T-cell (primary cell): ENCODE results near the gene METTL23. TPM values are rescaled to one million over a fixed set of nuclear protein-coding genes. Genes with fewer than 3 reads are reported as not detected.

ENCODE experiments used
- ATAC-seq, 4 experiments: fragments of 200-7000 bp in 3 of 4; fragments of 150-1000 bp in 1 of 4; cut with Tn5 transposase; replicated peaks in 1 of 4; 1 replicate in 3 of 4; 2 replicates in 1 of 4; pipeline ENCODE4 v1.10.0; 2021; ENCODE audit warnings: moderate library complexity in 3 of 4, mild to moderate bottlenecking in 2 of 4, moderate number of reproducible peaks in 1 of 4
- CTCF ChIA-PET, 2 donors: fragments of 300-600 bp; sonication (Branson Sonifier 250); formaldehyde crosslinking; loops; one replicate each; lab custom pipeline; 2022; ENCODE audit warnings: antibody characterized with exemption in 2 of 2; lab: Charles Lee
- POLR2A ChIA-PET, 2 donors: fragments of 300-600 bp; sonication (Branson Sonifier 250); formaldehyde crosslinking; loops; one replicate each; lab custom pipeline; 2022; ENCODE audit warnings: antibody characterized with exemption in 2 of 2; lab: Charles Lee
- DNase-seq, 35 experiments: peaks; one replicate each; pipeline versions ENCODE4 v3.0.0 to v3.0.0-alpha.2; 2013 to 2023
- H3K27ac ChIP-seq: one replicate; pipeline ENCODE4 v1.5.1; 2013; ENCODE audit warnings: low read length
- H3K27me3 ChIP-seq, 2 experiments: replicated peaks in 1 of 2; 1 replicate in 1 of 2; 2 replicates in 1 of 2; pipeline versions ENCODE4 v1.6.1 to v1.7.0; 2013; ENCODE audit warnings: low read length in 1 of 2, mixed read lengths in 1 of 2; ENCODE audit not compliant: control insufficient read depth in 2 of 2, insufficient read depth in 2 of 2; ENCODE audit errors: extremely low read depth in 1 of 2
- H3K36me3 ChIP-seq, 2 donors: 1 replicate in 1 of 2; 2 replicates in 1 of 2; pipeline versions ENCODE4 v1.6.1 to v1.7.0; 2013; ENCODE audit warnings: low read length in 1 of 2; ENCODE audit not compliant: control insufficient read depth in 2 of 2, insufficient read depth in 1 of 2; ENCODE audit errors: extremely low read depth in 1 of 2
- H3K4me1 ChIP-seq, 2 experiments: 1 replicate in 1 of 2; 2 replicates in 1 of 2; pipeline versions ENCODE4 v1.6.1 to v1.7.0; 2013; ENCODE audit warnings: low read length in 2 of 2, mixed read lengths in 1 of 2; ENCODE audit not compliant: insufficient read depth in 2 of 2, control insufficient read depth in 1 of 2; ENCODE audit errors: extremely low read depth in 1 of 2
- H3K4me3 ChIP-seq, 2 donors: 1 replicate in 1 of 2; 2 replicates in 1 of 2; pipeline versions ENCODE4 v1.5.1 to v1.7.0; 2013; ENCODE audit warnings: mild to moderate bottlenecking in 2 of 2, low read length in 1 of 2, moderate library complexity in 1 of 2; ENCODE audit not compliant: control insufficient read depth in 1 of 2; ENCODE audit errors: extremely low read depth in 1 of 2
- H3K9me3 ChIP-seq: 2 replicates; pipeline ENCODE4 v1.7.0; 2013
- H3K27ac Mint-ChIP-seq, 2 donors: one replicate each; pipeline ENCODE4 v1.8.0; 2020 to 2021; ENCODE audit warnings: mild to moderate bottlenecking in 2 of 2, mixed read lengths in 2 of 2
- H3K27me3 Mint-ChIP-seq, 2 donors: one replicate each; pipeline ENCODE4 v1.8.0; 2021 to 2022; ENCODE audit warnings: mixed read lengths in 2 of 2
- H3K36me3 Mint-ChIP-seq: one replicate; pipeline ENCODE4 v1.8.0; 2021; ENCODE audit warnings: mixed read lengths
- H3K4me1 Mint-ChIP-seq, 3 donors: one replicate each; pipeline ENCODE4 v1.8.0; 2020 to 2022; ENCODE audit warnings: mixed read lengths in 3 of 3, mild to moderate bottlenecking in 1 of 3
- H3K4me3 Mint-ChIP-seq, 3 donors: one replicate each; pipeline ENCODE4 v1.8.0; 2020 to 2022; ENCODE audit warnings: mild to moderate bottlenecking in 3 of 3, mixed read lengths in 3 of 3, moderate library complexity in 3 of 3
- H3K9me3 Mint-ChIP-seq, 3 donors: one replicate each; pipeline ENCODE4 v1.8.0; 2020 to 2022; ENCODE audit warnings: mixed read lengths in 3 of 3
- WGBS: methylation state at CpG from one replicate; pipeline ENCODE4 v1.1.5; 2013; ENCODE audit warnings: missing lambda C conversion rate; ENCODE audit not compliant: insufficient coverage; 5-methylcytosine and 5-hydroxymethylcytosine counted together
- total RNA-seq, 35 experiments: library from RNA in 6 of 35; stranded (reverse) in 6 of 35; fragments of 120-200 nt in 1 of 35; gene quantifications; one replicate each; pipeline versions ENCODE4 v1.2.1 to v1.2.4 and lab custom pipeline; 2013 to 2026

Gene METTL23
- total RNA-seq, 5 donors from 2014 or later (not counting 1 experiment from before 2014, with no cell fraction given), result 46.9 to 70.1 (median 60.0) TPM

DNA sequence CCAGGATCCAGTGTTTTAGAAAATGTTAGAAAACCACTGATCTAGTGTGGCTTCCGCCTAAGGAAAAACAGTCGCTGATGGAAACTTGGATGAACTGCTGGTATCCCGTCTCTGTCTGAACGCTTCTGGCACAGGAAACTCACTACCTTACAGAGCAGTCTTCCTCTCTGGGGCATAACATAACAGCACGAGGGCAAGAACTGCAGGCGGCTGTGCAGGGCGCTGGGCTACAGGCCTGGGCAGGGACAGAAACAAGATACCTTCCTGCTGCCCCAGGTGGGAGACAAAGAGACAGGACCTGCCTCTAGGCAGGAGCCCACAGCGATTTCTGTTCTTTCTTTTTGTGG, 26.4 kb upstream of the METTL23 start:
- H3K27ac ChIP-seq, result peak overlapping the region; percentile 55
- DNase-seq (no peak), ATAC-seq (peak in 2 of 4 experiments; percentile 19 to 20)
- CTCF ChIA-PET, result no interaction called here
- H3K4me3 ChIP-seq, result no peak overlapping the region
- H3K4me3 Mint-ChIP-seq, result no peak overlapping the region
- H3K27ac Mint-ChIP-seq, result peak overlapping the region in 1 of 2 donors; percentile 64
- peaks cover 0 to 16% (median 0%) of the 10 kb centered on the region in 3 donors for H3K4me1 Mint-ChIP-seq
- no peaks in the 10 kb centered on the region for H3K9me3 Mint-ChIP-seq
- H3K36me3 Mint-ChIP-seq, result no peaks in the 10 kb centered on the region
- no peaks in the 10 kb centered on the region for H3K9me3 ChIP-seq
- H3K27me3 Mint-ChIP-seq, result no peaks in the 10 kb centered on the region
- H3K4me1 ChIP-seq, result peaks cover 0 to 34% of the 10 kb centered on the region in 2 experiments
- POLR2A ChIA-PET, result interaction anchor here in 1 of 2 donors (0.7 kb wide), 1 partner anchor 15 kb away, joined by 3 read pairs; no protein-coding TSS in a partner anchor
- peaks cover 0 to 5% of the 10 kb centered on the region in 2 experiments for H3K27me3 ChIP-seq
- no peaks in the 10 kb centered on the region for H3K36me3 ChIP-seq
- WGBS, result 87% methylated on average over 8 of the region's 8 CpGs

DNA sequence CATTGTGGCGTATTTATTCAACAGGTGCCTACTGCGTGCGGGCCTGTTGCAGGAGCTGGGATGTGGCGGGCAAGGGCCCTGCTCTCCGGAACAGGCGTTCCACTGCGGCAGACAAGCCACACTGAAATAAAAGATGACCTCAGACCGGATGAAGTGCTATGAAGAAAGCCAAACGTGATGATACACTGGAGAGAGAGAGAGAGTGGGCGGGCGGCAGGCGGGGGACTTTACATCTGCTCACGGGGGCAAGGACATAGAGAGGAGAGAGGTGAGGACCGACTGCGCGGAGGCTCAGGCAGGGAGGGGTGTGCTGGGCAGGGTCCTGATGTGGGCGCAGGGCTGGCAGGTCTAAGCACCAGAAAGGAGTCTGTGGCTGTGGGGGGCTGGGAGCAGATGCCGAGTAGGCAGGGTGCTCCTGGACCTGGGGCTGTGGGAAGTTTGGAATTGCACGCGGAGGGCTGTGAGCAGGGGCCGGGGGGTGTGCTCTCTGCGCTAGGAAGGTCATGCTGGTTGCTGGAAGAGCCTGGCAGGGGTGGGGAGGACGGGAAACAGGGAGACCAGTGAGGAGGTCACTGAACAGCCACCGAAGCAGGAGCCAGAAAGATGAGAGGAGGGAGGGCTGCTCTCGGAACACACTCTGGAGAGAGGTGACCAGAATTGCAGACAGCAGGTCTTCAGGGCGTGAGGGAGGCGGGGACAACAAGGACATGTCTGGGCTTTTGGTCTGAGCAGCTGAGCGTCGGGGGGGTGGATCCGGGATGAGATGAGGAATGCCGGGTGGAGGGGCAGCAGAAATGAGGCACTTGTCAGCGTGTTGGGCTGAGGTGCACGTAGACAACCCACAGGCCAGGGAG, 25.8 kb upstream of the METTL23 start:
- Histone ChIP-seq H3K36me3 (no peaks in the 10 kb centered on the region), H3K4me3 (no peak overlapping the region), H3K9me3 (no peaks in the 10 kb centered on the region), H3K4me1 (peaks cover 0 to 32% of the 10 kb centered on the region in 2 experiments), H3K27ac (peak overlapping the region; percentile 55), H3K27me3 (peaks cover 0 to 5% of the 10 kb centered on the region in 2 experiments)
- WGBS, result 88% methylated on average over 32 of the region's 33 CpGs
- Mint-ChIP-seq H3K4me1 (peaks cover 0 to 13% (median 0%) of the 10 kb centered on the region in 3 donors), H3K27ac (peak overlapping the region in 1 of 2 donors; percentile 64), H3K27me3 (no peaks in the 10 kb centered on the region), H3K9me3 (no peaks in the 10 kb centered on the region), H3K36me3 (no peaks in the 10 kb centered on the region), H3K4me3 (no peak overlapping the region)
- DNase-seq (peak in 6 of 35 experiments; percentile 7 to 50 (median 23)), ATAC-seq (peak in 3 of 4 experiments; percentile 47 to 71 (median 51))
- ChIA-PET POLR2A (interaction anchor here in 1 of 2 donors (0.7 kb wide), 1 partner anchor 14 kb away, joined by 3 read pairs; no protein-coding TSS in a partner anchor), CTCF (no interaction called here)

DNA sequence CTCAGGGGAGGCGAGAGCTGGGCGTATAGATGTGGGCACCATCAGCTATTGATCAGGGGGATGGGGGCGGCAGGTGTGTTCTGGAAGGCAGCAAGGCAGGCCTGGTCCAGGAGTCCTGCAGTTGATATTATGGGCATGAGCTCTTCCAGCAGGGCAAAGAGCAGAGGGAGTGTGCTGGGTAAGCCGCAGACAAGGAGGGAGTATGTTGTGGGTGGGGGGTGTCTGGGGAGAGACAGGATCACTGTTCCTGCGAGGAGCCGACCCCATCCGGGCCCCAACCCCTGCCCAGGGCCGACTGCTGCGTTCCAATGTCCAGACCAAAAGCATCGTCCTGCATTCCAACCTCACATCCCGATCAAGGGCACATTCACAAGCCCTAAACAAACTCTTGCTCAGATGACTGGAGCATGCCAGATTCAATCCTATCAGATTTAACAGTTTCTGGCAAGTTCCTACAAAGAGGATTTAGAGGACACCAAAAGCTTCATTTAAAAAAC, 25.1 kb upstream of the METTL23 start:
- ChIA-PET CTCF (no interaction called here), POLR2A (interaction anchor here in 1 of 2 donors (0.6 kb wide), 1 partner anchor 27 kb away, joined by 4 read pairs; no protein-coding TSS in a partner anchor)
- Histone ChIP-seq H3K9me3 (no peaks in the 10 kb centered on the region), H3K27me3 (peaks cover 0 to 5% of the 10 kb centered on the region in 2 experiments), H3K36me3 (no peaks in the 10 kb centered on the region), H3K27ac (no peak overlapping the region), H3K4me1 (peaks cover 0 to 26% of the 10 kb centered on the region in 2 experiments), H3K4me3 (no peak overlapping the region)
- DNase-seq (no peak), ATAC-seq (no peak)
- Mint-ChIP-seq H3K9me3 (no peaks in the 10 kb centered on the region), H3K4me3 (no peak overlapping the region), H3K27ac (no peak overlapping the region), H3K4me1 (peaks cover 0 to 12% (median 0%) of the 10 kb centered on the region in 3 donors), H3K36me3 (no peaks in the 10 kb centered on the region), H3K27me3 (no peaks in the 10 kb centered on the region)
- WGBS, result 90% methylated on average over 10 of the region's 11 CpGs

DNA sequence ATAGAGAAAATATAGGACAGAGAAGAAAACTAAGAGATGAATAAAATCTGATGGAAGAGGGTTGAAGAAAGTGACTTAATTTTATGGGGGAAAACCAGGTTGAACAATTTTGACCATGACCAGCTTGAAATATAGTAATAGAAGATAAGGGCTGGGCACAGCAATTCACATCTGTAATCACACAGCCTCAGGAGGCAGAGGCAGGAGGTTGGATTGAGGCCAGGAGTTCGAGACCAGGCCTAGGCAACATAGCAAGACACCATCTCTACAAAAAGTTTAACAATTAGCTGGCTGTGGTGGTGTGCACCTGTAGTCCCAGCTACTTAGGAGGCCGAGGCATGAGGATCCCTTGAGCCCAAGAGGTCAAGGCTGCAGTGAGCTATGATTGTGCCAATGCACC, 24.6 kb upstream of the METTL23 start:
- Histone ChIP-seq H3K27me3 (peaks cover 0 to 5% of the 10 kb centered on the region in 2 experiments), H3K27ac (no peak overlapping the region), H3K9me3 (no peaks in the 10 kb centered on the region), H3K4me3 (no peak overlapping the region), H3K4me1 (peaks cover 0 to 21% of the 10 kb centered on the region in 2 experiments), H3K36me3 (no peaks in the 10 kb centered on the region)
- ATAC-seq, result no peak
- ChIA-PET CTCF (no interaction called here), POLR2A (interaction anchor here in 1 of 2 donors (0.6 kb wide), 1 partner anchor 26 kb away, joined by 4 read pairs; no protein-coding TSS in a partner anchor)
- no CpG with 5 or more reads among the region's 2 CpGs for WGBS
- Mint-ChIP-seq H3K4me3 (no peak overlapping the region), H3K9me3 (no peaks in the 10 kb centered on the region), H3K27ac (no peak overlapping the region), H3K27me3 (no peaks in the 10 kb centered on the region), H3K36me3 (no peaks in the 10 kb centered on the region), H3K4me1 (peaks cover 0 to 6% (median 0%) of the 10 kb centered on the region in 3 donors)
- DNase-seq, result no peak

DNA sequence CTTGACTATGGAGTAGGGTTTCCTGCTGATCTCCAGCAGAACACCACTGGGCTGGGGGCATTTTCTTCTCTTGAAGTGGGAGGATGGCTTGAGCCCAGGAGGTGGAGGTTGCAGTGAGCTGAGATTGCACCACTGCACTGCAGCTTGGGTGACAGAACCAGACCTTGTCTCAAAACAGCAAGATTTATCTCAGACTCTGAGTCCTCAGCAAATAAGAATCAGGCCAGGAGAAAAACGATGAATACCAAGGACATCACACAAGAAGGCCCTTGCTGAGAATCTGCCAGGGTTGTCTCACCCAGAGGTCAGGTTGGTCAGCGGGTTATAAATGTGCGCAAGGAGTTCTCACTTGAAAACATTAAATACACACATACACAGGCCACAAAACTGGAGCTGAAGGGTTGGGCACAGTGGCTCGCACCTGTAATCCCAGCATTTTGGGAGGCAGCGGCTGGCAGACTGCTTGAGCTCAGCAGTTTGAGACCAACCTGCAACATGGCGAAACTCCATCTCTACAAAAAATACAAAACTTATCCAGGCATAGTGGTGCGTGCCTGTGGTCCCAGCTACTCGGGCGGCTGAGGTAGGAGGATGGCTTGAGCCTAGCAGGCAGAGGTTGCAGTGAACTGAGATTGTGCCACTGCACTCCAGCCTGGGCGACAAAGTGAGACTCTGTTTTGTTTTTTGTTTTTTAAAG, 23.6 kb upstream of the METTL23 start:
- Mint-ChIP-seq H3K36me3 (no peaks in the 10 kb centered on the region), H3K27me3 (no peaks in the 10 kb centered on the region), H3K27ac (no peak overlapping the region), H3K4me1 (peaks cover 0 to 6% (median 0%) of the 10 kb centered on the region in 3 donors), H3K9me3 (no peaks in the 10 kb centered on the region), H3K4me3 (no peak overlapping the region)
- DNase-seq (no peak), ATAC-seq (no peak)
- 100% methylated on average over 5 of the region's 10 CpGs for WGBS
- Histone ChIP-seq H3K4me1 (peaks cover 0 to 19% of the 10 kb centered on the region in 2 experiments), H3K9me3 (no peaks in the 10 kb centered on the region), H3K27me3 (peaks cover 0 to under 1% of the 10 kb centered on the region in 2 experiments), H3K36me3 (no peaks in the 10 kb centered on the region), H3K27ac (no peak overlapping the region), H3K4me3 (no peak overlapping the region)
- ChIA-PET POLR2A (no interaction called here), CTCF (interaction anchor here in 1 of 2 donors (0.7 kb wide), 1 partner anchor 96 kb away, joined by 3 read pairs; no protein-coding TSS in a partner anchor)

DNA sequence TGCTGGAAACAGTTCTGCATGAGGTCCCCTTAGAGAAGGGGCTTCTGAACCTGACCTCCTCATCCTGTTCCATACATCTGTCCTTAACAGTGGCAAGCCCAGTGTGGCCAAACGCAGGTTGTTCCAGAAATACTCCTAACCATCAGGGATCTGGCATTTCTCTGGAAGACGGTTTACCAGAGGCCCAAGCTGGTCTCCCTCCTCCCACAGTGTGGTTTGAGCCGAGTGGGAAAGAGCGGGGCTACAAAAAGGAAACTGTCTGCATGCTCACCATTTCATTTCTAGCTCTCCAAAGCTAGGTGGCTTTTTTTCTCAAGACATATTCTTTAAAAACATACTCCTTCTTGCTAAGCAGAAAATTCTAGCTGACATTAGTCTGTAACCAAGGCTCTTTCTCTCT, 21.8 kb upstream of the METTL23 start:
- POLR2A ChIA-PET, result interaction anchor here (0.6 to 0.7 kb wide), 2 partner anchors 11 to 814 kb away, joined by 4 to 8 read pairs; no protein-coding TSS in a partner anchor
- ATAC-seq (no peak), DNase-seq (no peak)
- Histone ChIP-seq H3K4me3 (no peak overlapping the region), H3K27me3 (peaks cover 0 to 4% of the 10 kb centered on the region in 2 experiments), H3K9me3 (no peaks in the 10 kb centered on the region), H3K4me1 (peaks cover 0 to 19% of the 10 kb centered on the region in 2 experiments), H3K36me3 (no peaks in the 10 kb centered on the region), H3K27ac (no peak overlapping the region)
- no CpG with 5 or more reads among the region's 4 CpGs for WGBS
- no peak overlapping the region for H3K27ac Mint-ChIP-seq
- no peaks in the 10 kb centered on the region for H3K36me3 Mint-ChIP-seq
- no peak overlapping the region for H3K4me3 Mint-ChIP-seq
- H3K9me3 Mint-ChIP-seq, result no peaks in the 10 kb centered on the region
- H3K4me1 Mint-ChIP-seq, result peaks cover 0 to 11% (median 7%) of the 10 kb centered on the region in 3 donors
- CTCF ChIA-PET, result interaction anchor here in 1 of 2 donors (0.6 kb wide), 2 partner anchors 10 to 187 kb away, joined by 4 to 8 read pairs; no protein-coding TSS in a partner anchor
- no peaks in the 10 kb centered on the region for H3K27me3 Mint-ChIP-seq
